HG03139 (cell line): ENCODE data around the gene RASSF8.
"Not testable (repeated sequence)": the region's sequence is repeated elsewhere in the genome, so short reads cannot be mapped to it uniquely, and the experiment has no call there.

ENCODE experiments used
- ATAC-seq: cut with Tn5 transposase; IDR thresholded peaks from one replicate; pipeline ENCODE4 v1.9.1; 2021; ENCODE audit not compliant: unreplicated experiment

Gene RASSF8

DNA sequence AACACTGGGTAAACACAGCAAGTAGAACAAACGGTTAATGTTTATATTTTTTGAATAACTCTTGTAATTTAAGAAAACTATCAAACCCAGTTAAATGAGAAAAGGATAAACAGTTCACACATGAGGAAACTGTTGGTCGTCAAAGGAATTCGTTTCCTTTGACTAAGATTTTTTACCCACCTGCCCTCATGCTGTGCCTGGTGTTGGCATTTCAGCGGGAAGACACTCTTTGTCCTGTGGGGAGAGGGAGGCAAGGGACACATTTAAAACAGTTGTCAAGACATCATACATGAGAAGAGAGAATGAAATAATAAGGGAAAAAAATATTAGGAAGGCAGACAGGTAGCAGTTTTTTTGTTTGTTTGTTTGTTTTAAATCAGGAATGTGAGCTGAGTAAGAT, 95.9 kb downstream of the RASSF8 start:
- ATAC-seq: no peak

DNA sequence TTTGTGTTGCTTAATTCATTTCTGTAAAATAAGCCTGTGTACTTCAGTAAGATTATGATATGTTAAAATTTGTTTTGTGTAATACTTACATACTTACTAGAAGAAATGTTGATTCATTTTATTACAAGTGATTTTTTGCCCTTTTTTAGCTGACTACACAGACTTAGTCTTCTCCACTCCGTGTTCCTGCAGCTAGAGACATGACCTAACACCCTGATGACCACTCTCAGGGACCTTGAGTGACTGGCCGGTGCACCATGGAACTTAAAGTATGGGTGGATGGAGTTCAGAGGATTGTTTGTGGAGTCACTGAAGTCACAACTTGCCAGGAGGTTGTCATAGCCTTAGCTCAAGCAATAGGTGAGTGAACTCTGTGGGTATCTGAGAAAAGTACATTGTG, 96.6 kb downstream of the RASSF8 start:
- no peak for ATAC-seq

GRCh38 chr12:26056335-26056734, 97.9 kb downstream of the RASSF8 start:
- ATAC-seq: no peak

DNA sequence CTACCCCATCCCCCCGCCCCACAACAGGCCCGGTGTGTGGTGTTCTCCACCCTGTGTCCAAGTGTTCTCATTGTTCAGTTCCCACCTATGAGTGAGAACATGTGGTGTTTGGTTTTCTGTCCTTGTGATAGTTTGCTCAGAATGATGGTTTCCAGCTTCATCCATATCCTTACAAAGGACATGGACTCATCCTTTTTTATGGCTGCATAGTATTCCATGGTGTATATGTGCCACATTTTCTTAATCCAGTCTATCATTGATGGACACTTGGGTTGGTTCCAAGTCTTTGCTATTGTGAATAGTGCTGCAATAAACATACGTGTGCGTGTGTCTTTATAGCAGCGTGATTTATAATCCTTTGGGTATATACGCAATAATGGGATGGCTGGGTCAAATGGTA, 98.8 kb downstream of the RASSF8 start:
- not testable (repeated sequence) for ATAC-seq

- no peak for ATAC-seq
Observed at GRCh38 chr12:26058308-26058707, 99.8 kb downstream of the RASSF8 start.

DNA sequence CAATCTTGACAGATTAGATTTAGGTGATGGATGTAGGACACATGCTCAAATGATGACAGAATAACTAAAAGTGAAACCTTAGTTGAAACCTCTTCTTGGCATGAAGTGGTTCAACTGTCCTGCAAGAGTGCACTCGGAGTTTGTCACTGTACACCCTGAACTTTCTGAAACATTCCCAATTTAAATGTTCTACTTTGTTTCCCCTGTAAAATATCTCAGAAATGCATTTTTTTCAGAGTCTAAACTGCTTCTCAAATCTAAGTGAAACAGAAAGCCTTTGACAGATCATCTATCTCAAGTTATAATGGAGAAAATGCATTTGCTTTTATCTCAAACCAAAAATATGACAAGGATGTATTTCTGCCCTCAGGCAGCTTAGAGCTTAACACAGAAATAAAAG, 100.3 kb downstream of the RASSF8 start:
- ATAC-seq: no peak

- ATAC-seq: no peak
Observed at GRCh38 chr12:26062006-26062405, 103.5 kb downstream of the RASSF8 start.

- ATAC-seq: no peak
Observed at GRCh38 chr12:26062566-26062965, 104.1 kb downstream of the RASSF8 start.

DNA sequence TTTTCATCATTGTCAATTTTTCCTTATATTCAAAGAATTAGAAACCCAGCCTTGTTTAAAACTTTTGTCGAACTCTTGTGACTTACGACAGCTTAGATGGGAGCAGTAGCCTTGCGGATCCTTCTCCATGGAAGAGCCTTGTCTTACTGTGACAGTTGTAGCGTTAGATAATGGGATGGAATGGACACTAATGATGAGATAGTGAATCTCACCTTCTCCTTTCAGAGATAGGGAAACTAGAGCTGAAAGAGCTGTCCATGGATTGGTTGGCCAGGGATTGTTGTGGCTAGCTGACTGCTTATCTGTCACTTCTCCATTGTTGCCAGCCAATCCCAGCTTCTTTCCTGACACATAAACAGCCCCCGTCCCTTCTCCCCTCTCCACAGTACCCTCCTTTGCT, 107.0 kb downstream of the RASSF8 start:
- no peak for ATAC-seq

DNA sequence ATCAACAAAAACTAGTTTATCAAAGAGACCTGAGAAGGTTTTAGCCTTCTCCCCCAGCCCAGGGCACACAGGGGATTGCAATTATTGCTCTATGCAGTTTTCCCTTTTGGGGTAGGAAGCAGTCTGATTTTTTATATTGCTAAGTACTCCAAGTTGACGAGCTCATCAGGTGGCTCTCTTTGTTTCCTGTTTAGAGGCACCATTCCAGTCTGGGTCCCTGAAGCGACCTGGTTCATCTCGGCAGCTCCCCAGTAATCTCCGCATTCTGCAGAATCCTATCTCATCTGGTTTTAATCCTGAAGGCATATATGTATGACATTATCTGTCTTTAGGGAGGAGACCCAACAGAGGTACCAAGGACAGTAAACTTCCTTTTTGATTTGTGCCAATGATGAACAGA, 110.0 kb downstream of the RASSF8 start:
- ATAC-seq: no peak

GRCh38 chr12:26069796-26070195, 111.3 kb downstream of the RASSF8 start:
- ATAC-seq: no peak

DNA sequence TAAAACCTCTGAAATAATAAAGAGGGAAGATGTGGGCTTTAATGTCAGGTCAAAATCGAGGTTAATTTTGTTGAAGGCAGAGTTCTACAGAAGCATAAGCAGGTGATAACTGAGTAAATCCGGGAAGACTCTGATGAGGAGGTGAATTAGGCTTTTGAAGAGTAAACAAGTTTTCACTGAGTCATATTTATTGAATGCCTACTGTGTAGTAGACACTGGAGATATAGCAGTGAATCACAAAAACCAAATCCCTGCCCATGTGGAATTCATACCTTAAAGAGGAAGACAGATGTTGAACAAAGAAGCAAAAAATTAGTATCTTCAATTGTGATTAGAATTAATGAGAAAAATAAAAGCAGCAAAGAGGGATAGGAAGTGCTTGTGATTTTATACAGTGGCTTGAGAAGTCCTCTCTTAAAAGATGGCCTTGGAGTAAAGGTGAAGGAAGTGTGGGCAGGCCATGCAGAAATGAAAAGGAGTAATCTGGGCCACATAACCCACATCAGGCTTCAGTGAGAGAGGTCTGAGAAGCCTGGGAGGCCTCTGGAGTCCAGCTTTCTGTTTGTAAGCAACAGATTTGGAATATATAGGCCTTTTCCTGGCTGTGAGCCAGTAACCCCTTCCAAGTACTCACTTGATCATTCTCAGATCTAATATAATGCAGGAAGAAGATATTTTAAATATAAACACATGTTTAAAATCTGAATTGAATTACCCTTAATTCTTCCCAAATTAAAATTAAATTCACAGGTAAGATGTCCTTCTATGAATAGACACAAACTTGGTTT, 119.6 kb downstream of the RASSF8 start:
- no peak for ATAC-seq

DNA sequence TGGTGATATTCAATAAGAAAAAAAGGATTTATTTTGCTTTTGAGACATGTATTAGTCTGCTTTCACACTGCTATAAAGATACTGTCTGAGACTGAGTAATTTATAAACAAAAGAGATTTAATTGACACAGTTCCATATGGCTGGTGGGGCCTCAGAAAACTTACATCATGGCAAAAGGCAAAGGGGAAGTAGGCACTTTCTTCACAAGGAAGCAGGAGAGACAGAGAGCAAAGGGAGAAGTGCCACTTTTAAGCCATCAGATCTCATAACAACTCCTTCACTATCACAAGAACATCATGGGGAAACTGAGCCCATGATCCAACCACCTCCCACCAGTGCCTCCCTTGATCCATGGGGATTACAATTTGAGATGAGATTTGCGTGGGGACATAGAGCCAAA, 122.4 kb downstream of the RASSF8 start:
- no peak for ATAC-seq

- ATAC-seq: no peak
Observed at GRCh38 chr12:26086936-26087335, 128.5 kb downstream of the RASSF8 start.

GRCh38 chr12:26088998-26089397, 130.5 kb downstream of the RASSF8 start:
- peak; percentile 95 for ATAC-seq

DNA sequence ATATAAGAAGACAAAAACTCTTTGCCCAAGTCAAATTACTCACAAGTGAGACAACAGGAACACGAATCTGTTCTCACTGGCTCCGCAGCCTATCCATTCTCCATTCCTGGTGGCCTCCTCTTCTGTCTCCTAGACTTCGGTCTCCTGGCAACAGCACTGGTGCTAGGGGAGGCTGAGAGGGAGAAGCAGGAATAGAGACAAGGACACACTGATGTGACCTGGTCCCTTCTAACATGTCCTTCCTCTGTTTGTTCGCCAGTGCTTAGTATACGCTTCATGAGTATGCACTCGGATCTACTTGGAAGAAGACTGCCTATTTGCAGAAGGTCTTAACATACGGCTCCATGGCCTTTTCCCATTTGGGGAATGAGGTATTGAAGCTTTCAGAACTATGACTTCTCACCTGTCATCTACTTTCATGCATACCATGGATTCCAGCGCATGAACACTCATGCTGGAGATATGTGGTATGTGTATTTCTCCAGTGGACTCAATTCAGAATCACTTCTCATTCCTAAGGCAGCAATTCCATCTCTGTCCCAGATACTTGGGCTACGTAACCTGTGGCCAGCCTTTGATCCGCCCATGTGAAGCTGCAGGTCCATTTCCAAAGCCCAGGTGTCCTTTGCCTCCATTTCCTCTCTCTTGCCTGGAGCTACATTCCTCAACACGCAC, 132.5 kb downstream of the RASSF8 start:
- ATAC-seq: no peak

DNA sequence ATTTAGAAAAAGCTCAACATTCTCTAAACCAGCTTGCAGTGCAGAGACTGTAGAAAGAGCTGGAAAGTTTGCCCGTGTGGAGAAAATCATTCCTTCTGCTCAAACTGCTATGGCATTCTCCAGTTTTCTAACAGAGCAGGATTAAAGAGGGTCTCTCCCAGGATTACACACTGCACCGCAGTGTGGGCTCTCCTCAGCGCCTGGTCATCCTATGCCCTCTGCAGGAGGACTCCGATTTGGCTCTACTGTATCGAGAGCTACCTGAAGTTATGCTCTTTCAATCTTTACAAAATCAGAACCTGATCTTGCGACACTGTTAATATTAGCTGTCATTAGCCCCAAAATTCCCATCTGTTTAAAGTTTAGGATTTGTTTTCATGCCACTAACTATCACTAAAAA, 133.3 kb downstream of the RASSF8 start:
- ATAC-seq: no peak

GRCh38 chr12:26092346-26093105, 134.0 kb downstream of the RASSF8 start:
- no peak for ATAC-seq

DNA sequence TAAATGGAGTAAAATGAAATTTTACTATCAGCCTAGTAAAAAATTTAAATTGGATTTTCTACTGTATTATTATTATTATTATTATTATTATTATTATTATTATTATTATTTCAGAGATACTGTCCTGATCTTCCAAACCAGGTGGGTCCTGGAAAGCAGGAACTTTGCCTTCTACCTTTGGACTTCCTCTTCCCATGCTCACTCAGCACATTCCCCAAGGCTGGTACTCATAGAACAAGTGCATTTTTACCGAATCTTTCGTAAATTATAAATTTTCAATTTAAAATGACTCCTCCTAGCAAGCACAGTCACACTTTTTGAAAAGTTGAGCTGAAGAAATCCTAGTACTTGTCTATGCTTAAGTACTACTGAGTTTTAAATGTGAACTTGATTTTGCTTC, 136.7 kb downstream of the RASSF8 start:
- no peak for ATAC-seq

- ATAC-seq: no peak
Observed at GRCh38 chr12:26096036-26096435, 137.6 kb downstream of the RASSF8 start.

DNA sequence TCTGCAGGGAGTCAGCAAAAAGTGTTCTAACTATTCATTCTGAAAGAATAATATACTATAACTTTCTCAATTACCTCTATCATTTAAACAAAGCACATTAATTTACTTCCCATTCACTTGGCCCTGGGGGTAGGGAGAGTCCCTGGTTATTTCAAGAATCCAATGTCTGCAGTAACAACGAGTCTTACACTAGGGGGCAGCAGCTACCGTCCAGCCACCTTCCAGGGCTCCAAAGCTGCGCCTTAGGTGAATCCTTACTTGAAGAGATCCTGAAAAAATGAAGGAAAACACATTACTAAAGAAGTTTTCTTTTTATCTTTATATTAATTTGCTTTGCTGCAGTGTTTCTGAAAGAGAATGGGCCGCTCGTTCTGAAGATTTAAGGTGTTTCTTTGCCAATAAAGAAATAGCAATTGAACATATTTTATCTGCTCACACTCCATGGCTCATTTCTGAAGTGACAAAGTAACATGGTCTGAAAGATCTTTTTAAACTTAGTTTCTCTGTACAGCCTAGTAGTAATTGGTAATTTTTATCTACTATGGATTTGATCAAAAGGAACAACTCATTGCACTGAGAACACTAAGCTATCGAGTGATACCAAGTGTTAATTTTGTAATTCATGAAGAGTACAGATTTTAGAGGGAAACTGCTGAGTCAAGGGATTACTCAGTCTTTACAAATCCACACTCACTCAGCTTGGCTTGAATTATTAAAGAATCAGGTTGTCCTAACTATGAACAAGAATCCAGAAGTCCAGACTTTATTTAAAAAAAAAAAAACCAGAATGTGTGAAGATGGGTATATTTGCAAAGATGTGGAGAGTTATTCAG, 138.8 kb downstream of the RASSF8 start:
- peak; percentile 65 for ATAC-seq
